HepG2 (cell line): ENCODE measurements around the gene EWSR1. TPM values are rescaled to one million over a fixed set of nuclear protein-coding genes. Genes with fewer than 3 reads are reported as not detected.
A peak's percentile ranks its signal among the peaks of the same experiment; 100 is the strongest.

Source experiments
- ATAC-seq: fragments of 200-7000 bp; cut with Tn5 transposase; 3 replicates; pipeline ENCODE4 v1.9.1; 2020; ENCODE audit warnings: mild to moderate bottlenecking, moderate library complexity
- BruUV-seq: library from RNA; stranded (reverse); fragments of 400-500 nt; replicated peaks from 2 replicates; lab custom pipeline; 2021; lab: Mats Ljungman, UMichigan
- CTCF ChIA-PET: fragments of 300-600 bp; formaldehyde crosslinking; extraction: SDS; loops from one replicate; lab custom pipeline; 2021; ENCODE audit warnings: low total read pairs, inconsistent platforms, low intra/inter-chr PET ratio; lab: Yijun Ruan, JAX
- POLR2A ChIA-PET: fragments of 350-600 bp; sonication (Branson Sonifier 250); formaldehyde crosslinking; loops from one replicate; lab custom pipeline; 2020; ENCODE audit warnings: antibody characterized with exemption, inconsistent platforms; lab: Yijun Ruan, JAX
- DNase-seq: peaks from one replicate; pipeline ENCODE4 v3.0.0-alpha.2; 2015; ENCODE audit warnings: low spot score
- FAIRE-seq: peaks from 3 replicates; lab custom pipeline; 2011; peaks lifted over from hg19 to GRCh38; lab: Jason Lieb, UNC
- H2AFZ ChIP-seq: one replicate; pipeline ENCODE4 v1.6.1; 2011; ENCODE audit warnings: low read length, inconsistent platforms
- H3K27ac ChIP-seq: fragments of 300-600 bp; 3 replicates; pipeline ENCODE4 v1.8.0; 2011; ENCODE audit warnings: mixed run types, mild to moderate bottlenecking, mixed read lengths, low read length, inconsistent platforms; ENCODE audit not compliant: insufficient read depth; ENCODE audit errors: extremely low read length
- H3K27me3 ChIP-seq, 2 experiments: fragments of 200-600 bp in 1 of 2; 2 replicates in 1 of 2; 3 replicates in 1 of 2; pipeline versions ENCODE4 v1.6.0 to v1.8.0; 2011; ENCODE audit warnings: low read length in 2 of 2, mild to moderate bottlenecking in 2 of 2, moderate library complexity in 2 of 2, inconsistent platforms in 1 of 2; ENCODE audit not compliant: insufficient read depth in 2 of 2, control insufficient read depth in 1 of 2
- H3K36me3 ChIP-seq, 2 experiments: fragments of 200-600 bp in 1 of 2; replicated peaks in 1 of 2; 2 replicates in 1 of 2; 3 replicates in 1 of 2; pipeline versions ENCODE4 v1.5.1 to v1.8.0; 2011; ENCODE audit warnings: low read length in 2 of 2, inconsistent platforms in 1 of 2; ENCODE audit not compliant: insufficient read depth in 2 of 2, control insufficient read depth in 1 of 2
- H3K4me1 ChIP-seq: 2 replicates; pipeline ENCODE4 v1.5.1; 2012; ENCODE audit warnings: low read length, inconsistent platforms; ENCODE audit not compliant: insufficient read depth
- H3K4me2 ChIP-seq: 2 replicates; pipeline ENCODE4 v1.6.0; 2011; ENCODE audit warnings: low read depth, low read length, inconsistent platforms
- H3K4me3 ChIP-seq, 3 experiments: fragments of 200-600 bp in 1 of 3; sonication (generic), shearing (Covaris generic) in 1 of 3; replicated peaks in 1 of 3; 2 replicates each; pipeline ENCODE4 v1.5.1; 2011 to 2016; ENCODE audit warnings: low read length in 3 of 3, inconsistent platforms in 2 of 3, low read depth in 2 of 3, mild to moderate bottlenecking in 2 of 3, control low read depth in 1 of 3, mixed read lengths in 1 of 3; ENCODE audit not compliant: insufficient read depth in 1 of 3
- H3K79me2 ChIP-seq: one replicate; pipeline ENCODE4 v1.6.1; 2011; ENCODE audit warnings: low read length, inconsistent platforms; ENCODE audit not compliant: insufficient read depth
- H3K9ac ChIP-seq: 2 replicates; pipeline ENCODE4 v1.6.0; 2011; ENCODE audit warnings: mild to moderate bottlenecking, low read depth, low read length, inconsistent platforms; ENCODE audit not compliant: insufficient read depth
- H3K9me3 ChIP-seq: 2 replicates; pipeline ENCODE4 v1.5.1; 2012; ENCODE audit warnings: mild to moderate bottlenecking, low read length
- H4K20me1 ChIP-seq: 2 replicates; pipeline ENCODE4 v1.6.0; 2011; ENCODE audit warnings: inconsistent platforms, mild to moderate bottlenecking, low read length, moderate library complexity; ENCODE audit not compliant: insufficient read depth
- CEBPG ChIP-seq: IDR thresholded peaks from 2 replicates; pipeline ENCODE4 v1.6.1; 2016
- NFKB2 ChIP-seq: sonication (generic); formaldehyde crosslinking; IDR thresholded peaks from 2 replicates; pipeline ENCODE4 v1.4.0; 2020; ENCODE audit warnings: missing genetic modification reagents, borderline replicate concordance
- SUZ12 ChIP-seq: fragments of 150-350 bp; IDR thresholded peaks from 2 replicates; pipeline ENCODE4 v1.6.1; 2014; ENCODE audit warnings: low read depth, low read length
- ZFYVE20 ChIP-seq: sonication (generic); formaldehyde crosslinking; IDR thresholded peaks from 2 replicates; pipeline ENCODE4 v1.8.0; 2023; ENCODE audit warnings: low read depth, mild to moderate bottlenecking, moderate library complexity, missing genetic modification reagents, borderline replicate concordance
- ZNF138 ChIP-seq: sonication (generic); formaldehyde crosslinking; IDR thresholded peaks from 2 replicates; pipeline ENCODE4 v1.5.0; 2020; ENCODE audit warnings: mild to moderate bottlenecking, low read depth, missing genetic modification reagents
- ZSCAN22 ChIP-seq: sonication (generic); formaldehyde crosslinking; IDR thresholded peaks from 2 replicates; pipeline ENCODE4 v1.4.0; 2020; ENCODE audit warnings: mild to moderate bottlenecking, missing genetic modification reagents
- WGBS: methylation state at CpG from one replicate; pipeline ENCODE4 v1.1.6; 2017; ENCODE audit warnings: low lambda C conversion rate; 5-methylcytosine and 5-hydroxymethylcytosine counted together
- in situ Hi-C: cut with HindIII; loops from 2 replicates; pipeline ENCODE4 v1.10.0; 2017; ENCODE audit warnings: low pct_unique_long_range_greater_than_20kb; ENCODE audit not compliant: extremely low pct_ligation_motif_present
- intact Hi-C: fragments of 100-400 bp; cut with micrococcal nuclease; formaldehyde crosslinking; loops from one replicate; pipeline ENCODE4 v1.10.0; 2022; ENCODE audit not compliant: unreplicated experiment
- polyA plus RNA-seq, 8 experiments: library from polyadenylated mRNA; depleted of rRNA in 3 of 8; stranded (reverse) in 7 of 8; unstranded in 1 of 8; fragments of >200 nt; fragmentation: Illumina TruSeq in 4 of 8; extraction: Trizol in 4 of 8; gene quantifications; 2 replicates each; pipeline versions ENCODE4 v1.2.1 to v1.2.3, GENCODE V29; 2011 to 2016; ENCODE audit warnings: low read depth in 4 of 8, missing spikeins in 1 of 8, mixed read lengths in 1 of 8; ENCODE audit not compliant: insufficient read depth in 1 of 8
- total RNA-seq, 5 experiments: library from RNA; depleted of rRNA; stranded (reverse); fragments of >200 nt; fragmentation: Illumina TruSeq; extraction: Trizol; gene quantifications; 2 replicates each; pipeline ENCODE4 v1.2.3, GENCODE V29; 2016; ENCODE audit warnings: low read depth in 1 of 5
- TF ChIP-seq, protein P1 (sequence below), 2 experiments: sonication (generic) in 1 of 2; formaldehyde crosslinking in 1 of 2; IDR thresholded peaks; 2 replicates each; pipeline versions ENCODE4 v1.4.0 to v1.6.1; 2016 to 2020; ENCODE audit warnings: borderline replicate concordance in 1 of 2, low read depth in 1 of 2, mild to moderate bottlenecking in 1 of 2, missing genetic modification reagents in 1 of 2

Gene EWSR1
- total and polyA plus RNA-seq, 2 of the 13 experiments (the other 11 are each of a cell fraction or from before 2014, with no cell fraction given), result 211 to 326 TPM

DNA sequence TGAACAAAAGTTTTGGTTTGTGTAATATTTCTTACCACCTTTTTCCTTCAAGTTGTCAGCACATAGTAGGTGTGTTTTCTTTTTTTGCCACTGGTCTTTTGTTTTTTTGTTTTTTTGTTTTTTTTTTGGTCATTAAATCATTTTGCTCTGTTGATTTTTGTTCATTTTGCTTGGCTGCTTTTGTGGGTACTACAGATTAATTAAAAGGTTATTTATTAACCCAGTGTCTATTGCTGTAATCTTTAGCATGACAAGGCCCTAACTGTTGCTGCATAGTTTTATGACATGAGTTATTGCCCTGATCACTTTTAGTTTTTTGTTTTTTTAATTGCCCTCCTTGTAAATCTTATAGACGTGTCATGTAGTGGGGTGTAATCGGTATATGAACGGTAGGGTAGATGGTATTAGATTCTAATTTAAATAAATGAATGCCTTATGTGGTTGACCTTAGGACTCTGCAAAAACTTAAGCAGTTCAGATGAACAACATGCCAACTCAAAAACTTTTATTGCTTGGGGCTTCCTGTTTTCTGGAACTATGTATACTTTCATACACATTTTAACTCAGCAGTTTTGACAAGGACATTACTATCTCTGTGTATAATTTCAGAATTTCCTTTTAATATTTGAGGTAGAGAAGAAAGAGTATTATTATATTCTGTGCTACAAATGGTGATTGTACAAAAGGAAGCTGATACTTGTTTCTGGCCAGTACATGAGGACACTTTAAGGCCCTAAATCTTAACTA is 7.9 kb downstream of the EWSR1 start (continued):
- TF ChIP-seq, protein P1, sequence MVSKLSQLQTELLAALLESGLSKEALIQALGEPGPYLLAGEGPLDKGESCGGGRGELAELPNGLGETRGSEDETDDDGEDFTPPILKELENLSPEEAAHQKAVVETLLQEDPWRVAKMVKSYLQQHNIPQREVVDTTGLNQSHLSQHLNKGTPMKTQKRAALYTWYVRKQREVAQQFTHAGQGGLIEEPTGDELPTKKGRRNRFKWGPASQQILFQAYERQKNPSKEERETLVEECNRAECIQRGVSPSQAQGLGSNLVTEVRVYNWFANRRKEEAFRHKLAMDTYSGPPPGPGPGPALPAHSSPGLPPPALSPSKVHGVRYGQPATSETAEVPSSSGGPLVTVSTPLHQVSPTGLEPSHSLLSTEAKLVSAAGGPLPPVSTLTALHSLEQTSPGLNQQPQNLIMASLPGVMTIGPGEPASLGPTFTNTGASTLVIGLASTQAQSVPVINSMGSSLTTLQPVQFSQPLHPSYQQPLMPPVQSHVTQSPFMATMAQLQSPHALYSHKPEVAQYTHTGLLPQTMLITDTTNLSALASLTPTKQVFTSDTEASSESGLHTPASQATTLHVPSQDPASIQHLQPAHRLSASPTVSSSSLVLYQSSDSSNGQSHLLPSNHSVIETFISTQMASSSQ (IDR thresholded peaks at IDR 0.05; ENCODE audit: low read depth), result peak; percentile 64
- TF ChIP-seq, protein P1 (CRISPR knock-in tag; IDR thresholded peaks at IDR 0.05; ENCODE audit: borderline replicate concordance), result peak; percentile 25; the same call in 1 of the 2 replicates
- TF ChIP-seq ZNF138 (CRISPR knock-in tag), result no peak
- 0 out of 2 replicates have a peak, but pooled peaks have one; percentile 25 for TF ChIP-seq CEBPG
- TF ChIP-seq, all 625 proteins: peak for 6

DNA sequence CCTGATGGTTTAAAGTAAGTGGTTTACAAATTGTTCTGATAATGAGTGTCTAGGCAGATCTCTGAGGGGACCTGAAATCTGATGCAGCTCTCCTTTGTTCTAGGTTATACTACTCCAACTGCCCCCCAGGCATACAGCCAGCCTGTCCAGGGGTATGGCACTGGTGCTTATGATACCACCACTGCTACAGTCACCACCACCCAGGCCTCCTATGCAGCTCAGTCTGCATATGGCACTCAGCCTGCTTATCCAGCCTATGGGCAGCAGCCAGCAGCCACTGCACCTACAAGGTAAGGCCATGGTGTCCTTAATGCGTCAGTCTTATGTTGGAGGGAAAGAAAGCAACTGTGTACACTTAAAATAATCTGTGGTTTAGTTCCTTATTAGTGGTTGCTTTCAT is 9.9 kb downstream of the EWSR1 start:
- H3K36me3 ChIP-seq, result peaks cover 31 to 77% of the 10 kb centered on the region in 2 experiments
- WGBS, result 100% methylated on average over 1 of the region's 1 CpG
- H3K27me3 ChIP-seq, result no peaks in the 10 kb centered on the region
- BruUV-seq, result no TSS peak
- H3K4me2 ChIP-seq, result no peak overlapping the region
- ChIA-PET POLR2A (interaction anchor here (1.7 kb wide), 1 partner anchor 9 kb away, joined by 4 read pairs; the partner anchor contains the start of gene EWSR1), CTCF (no interaction called here)
- FAIRE-seq, result no peak
- TF ChIP-seq ZSCAN22 (no peak), NFKB2 (no peak), ZFYVE20 (CRISPR knock-in tag) (no peak), SUZ12 (no peak)
- H4K20me1 ChIP-seq, result peaks cover 56% of the 10 kb centered on the region
- H3K27ac ChIP-seq, result no peak overlapping the region
- ATAC-seq, result peak; percentile 9; the same call in 1 of the 3 replicates
- peaks cover 41% of the 10 kb centered on the region for H3K4me1 ChIP-seq
- no peak overlapping the region for H2AFZ ChIP-seq
- DNase-seq, result no peak
- no peak overlapping the region for H3K9ac ChIP-seq
- H3K9me3 ChIP-seq, result no peaks in the 10 kb centered on the region
- peaks cover 79% of the 10 kb centered on the region for H3K79me2 ChIP-seq
- H3K4me3 ChIP-seq, result no peak overlapping the region
- in situ Hi-C loops (no loop called here), intact Hi-C loops (no loop called here)
